HG03159 (cell line): ENCODE results near the gene C1orf185.
"Not testable (repeated sequence)": the region's sequence is repeated elsewhere in the genome, so short reads cannot be mapped to it uniquely, and the experiment has no call there.

Source experiments
- ATAC-seq: cut with Tn5 transposase; IDR thresholded peaks from one replicate; pipeline ENCODE4 v1.9.1; 2021; ENCODE audit warnings: mild to moderate bottlenecking, moderate library complexity; ENCODE audit not compliant: unreplicated experiment

Gene C1orf185

DNA sequence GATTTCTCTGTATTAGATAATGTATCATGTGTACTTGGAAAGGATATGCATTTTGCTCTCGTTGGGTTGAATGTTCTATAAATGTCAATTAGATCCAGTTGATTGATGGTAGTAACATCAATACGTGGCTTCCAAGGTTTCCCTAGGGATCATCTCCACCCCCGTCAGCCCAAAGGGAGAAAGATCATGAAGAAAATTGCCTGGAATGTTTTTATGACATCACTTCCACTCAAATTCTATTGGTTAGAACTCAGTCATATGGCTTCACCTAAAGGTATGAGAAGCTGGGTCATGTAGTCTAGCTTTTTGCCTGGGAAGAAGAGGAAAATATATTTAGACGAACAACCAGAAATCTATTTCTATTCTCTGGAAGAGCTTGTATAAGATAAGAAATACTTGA is at the start of gene C1orf185:
Gene C1orf185 (plus strand): TSS at position 253 of the 400 bp plus-strand sequence. CDS start 6 bp downstream, at position 259.
- no peak for ATAC-seq

DNA sequence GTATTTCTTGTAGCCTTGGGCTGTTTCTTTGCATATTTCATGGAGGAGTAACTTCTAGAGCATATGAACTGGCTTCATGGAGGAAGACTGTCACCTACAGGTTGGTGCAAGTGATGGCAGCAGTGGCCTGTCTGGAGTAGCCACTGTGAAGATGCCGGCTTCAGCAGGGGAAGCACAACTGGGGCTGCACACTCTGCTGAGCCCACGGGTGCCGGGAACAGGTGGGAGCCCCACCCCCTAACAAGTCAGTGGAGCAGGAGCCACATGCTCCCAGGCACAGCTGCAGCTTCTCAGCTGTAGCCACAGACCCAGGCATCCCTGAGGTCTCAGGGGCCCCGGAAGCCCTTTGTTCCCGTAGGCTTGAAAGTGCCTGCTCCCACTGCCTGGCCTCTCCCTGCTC is 43.2 kb upstream of the C1orf185 start:
- ATAC-seq, result no peak

DNA sequence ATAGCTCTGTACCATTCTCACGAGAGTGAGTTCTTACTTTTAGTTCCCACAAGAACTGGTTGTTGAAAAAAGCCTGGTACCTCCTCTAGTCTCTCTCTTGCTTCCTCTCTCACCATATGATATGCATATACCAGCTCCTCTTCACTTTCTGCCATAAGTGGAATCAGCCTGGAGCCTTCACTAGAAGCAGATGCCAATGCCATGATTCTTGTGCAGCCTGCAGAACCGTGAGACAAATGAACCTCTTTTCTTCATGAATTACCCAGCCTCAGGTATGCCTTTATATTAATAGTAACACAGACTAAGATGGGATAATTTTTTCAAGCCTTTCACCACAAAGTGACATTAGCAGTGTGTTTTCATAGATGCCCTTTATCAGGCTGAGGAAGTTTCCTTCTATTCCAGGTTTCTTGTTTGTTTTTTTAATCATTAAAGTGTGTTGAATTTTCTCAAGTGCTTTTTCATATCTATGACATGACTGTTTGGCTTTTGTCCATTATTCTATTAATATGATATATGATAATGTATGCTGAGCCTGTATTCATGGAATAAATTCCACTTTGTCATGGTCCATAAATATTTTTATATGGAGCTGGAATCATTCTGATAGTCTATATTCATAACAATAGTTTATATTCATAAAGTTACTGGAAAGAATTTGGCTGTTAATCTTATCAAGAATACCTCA is 40.7 kb upstream of the C1orf185 start:
- ATAC-seq, result no peak

DNA sequence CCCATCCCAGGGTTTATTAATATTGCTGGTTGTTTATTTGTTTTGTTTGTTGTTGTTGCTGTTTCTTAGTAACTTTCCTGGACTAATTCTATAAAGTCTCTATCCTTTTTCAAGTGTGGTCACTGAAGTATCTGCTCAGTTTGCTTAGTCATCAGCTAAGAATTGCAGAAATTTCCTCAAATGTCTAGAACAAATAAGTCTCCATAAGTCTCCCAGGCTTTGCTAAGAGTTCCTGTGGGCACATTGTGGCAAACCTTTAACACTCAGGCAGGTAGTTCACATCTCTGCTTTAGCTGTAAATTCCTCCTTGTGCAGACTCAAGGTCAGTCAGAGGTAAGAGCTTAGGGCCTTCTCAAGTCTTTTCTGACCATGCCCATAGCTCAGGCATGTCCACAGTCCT is 38.9 kb upstream of the C1orf185 start:
- no peak for ATAC-seq

DNA sequence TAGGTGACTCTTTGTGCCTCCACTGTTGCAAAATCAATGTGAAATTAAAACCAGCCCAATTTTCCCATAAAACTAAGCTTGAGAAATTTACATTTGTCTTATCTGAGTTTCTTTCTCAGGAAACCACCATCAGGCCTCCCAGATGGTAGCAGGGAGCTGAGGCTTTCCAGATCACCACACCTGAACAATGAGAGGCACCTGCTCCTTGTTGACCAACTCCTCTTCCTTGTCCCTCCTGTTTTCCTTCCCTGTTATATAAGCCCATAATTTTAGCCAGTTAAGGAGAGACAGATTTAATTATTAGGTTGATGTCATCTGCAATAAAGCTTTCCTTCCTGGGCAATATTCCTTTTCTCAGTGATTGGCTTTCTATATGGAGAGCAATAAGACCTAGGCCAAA is 32.0 kb upstream of the C1orf185 start:
- ATAC-seq, result no peak

DNA sequence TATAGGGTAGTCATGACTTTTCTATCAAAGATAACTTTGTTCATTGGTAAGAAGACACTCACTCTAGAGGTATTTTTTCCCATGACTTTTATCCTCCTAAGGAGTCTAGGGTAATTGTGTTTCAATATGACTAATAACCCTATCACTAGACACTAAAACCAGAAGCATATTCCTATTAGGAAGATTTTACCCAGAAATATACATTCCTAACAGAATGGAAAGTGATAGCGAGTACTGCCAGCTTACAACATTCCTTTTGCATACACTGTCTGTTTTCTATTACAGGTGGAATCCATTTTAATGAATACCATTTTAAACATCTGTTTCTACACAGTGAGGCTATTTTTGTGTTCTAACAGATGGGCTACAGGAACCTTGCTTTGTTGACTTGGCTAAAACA is 31.4 kb upstream of the C1orf185 start:
- no peak for ATAC-seq

DNA sequence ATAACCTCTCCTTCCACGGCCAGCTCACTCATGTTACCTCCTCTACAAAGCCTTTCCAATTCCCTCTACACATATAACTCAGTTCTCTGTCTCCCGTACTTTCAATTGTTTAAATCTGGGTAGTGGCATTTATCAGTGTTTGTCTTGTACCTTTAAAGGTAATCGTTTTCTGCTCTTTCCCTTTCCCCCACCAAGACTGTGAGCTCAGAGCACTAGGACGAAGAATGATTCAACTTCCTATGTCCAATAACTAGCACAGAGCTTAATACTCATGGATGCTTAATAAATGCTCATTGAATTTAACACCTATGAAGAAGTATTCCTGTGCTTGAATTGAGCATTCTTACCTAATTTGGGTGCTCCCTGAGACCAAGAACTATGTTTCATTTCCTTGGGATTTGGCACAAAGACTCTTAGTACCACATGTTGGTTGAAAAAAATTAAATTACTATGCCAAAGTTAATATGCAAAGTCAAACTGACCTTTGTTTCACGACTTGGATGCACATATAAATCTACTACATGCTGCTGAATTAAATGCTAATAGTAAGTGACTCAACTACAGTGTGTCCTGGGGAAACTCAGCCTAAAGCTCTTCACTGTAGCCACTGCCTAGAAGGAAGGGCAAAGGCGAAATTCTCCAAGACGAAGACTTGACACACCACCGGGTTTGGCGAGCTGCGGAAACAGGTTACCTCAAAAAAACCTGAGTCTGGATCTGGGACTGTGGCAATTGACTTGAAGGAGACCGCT is 30.6 kb upstream of the C1orf185 start:
- ATAC-seq, result no peak

DNA sequence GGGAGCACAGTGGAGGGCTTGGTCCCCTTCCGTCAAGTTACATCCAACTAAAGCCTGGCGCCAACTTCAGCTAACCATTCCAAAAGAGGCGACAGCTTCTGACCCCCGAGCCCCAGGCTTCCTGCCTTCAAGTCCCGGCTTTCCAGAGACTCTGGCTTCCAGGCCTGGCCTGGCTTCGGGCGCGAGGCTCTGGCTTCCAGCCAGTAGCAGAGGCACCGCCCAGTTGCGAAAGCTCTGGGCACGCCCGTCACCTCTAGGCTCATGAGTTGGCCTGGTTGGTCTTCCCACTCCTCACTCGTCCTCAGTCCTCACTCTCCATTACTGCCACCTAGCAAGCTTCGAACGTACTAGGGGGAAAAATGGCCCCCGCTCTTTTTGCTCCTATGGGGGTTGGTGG is 30.0 kb upstream of the C1orf185 start:
- ATAC-seq, result no peak

DNA sequence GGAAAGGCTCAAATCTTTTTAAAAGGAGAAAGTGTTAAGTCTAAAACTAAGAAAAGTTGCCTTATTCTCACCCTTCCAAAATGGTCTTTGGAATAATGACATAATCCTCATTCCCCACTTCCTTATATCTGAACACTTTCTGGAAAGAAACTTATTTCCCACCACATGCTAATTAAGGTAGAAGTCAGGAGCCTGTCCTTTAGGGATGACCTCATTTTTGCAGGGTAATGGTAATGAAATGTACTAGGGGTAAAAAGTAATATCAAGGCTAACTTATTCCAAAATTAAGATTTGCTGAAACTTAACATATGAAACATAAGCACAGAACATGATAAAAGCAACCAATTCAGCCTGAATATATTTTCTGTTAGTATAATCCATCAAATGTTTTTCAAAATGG is 29.4 kb upstream of the C1orf185 start:
- no peak for ATAC-seq

DNA sequence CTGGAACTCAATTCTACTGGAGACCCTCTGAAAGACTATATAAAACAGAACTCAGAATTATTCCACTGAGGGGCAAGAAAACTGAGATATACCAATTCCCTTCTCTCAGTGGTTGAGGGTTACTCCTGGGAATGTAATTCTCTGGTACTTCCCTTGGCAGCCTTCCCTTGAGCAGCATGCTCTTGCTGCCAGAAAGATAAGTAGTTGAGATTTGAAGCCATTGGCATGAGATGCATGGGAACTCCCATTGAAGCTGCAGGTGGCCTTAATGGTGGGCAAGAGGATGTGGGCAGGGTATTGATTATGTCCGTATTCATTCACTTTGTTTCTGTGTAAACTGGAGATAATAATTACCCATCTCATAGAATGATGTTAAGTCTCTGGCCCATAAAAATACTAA is 28.6 kb upstream of the C1orf185 start:
- no peak for ATAC-seq

DNA sequence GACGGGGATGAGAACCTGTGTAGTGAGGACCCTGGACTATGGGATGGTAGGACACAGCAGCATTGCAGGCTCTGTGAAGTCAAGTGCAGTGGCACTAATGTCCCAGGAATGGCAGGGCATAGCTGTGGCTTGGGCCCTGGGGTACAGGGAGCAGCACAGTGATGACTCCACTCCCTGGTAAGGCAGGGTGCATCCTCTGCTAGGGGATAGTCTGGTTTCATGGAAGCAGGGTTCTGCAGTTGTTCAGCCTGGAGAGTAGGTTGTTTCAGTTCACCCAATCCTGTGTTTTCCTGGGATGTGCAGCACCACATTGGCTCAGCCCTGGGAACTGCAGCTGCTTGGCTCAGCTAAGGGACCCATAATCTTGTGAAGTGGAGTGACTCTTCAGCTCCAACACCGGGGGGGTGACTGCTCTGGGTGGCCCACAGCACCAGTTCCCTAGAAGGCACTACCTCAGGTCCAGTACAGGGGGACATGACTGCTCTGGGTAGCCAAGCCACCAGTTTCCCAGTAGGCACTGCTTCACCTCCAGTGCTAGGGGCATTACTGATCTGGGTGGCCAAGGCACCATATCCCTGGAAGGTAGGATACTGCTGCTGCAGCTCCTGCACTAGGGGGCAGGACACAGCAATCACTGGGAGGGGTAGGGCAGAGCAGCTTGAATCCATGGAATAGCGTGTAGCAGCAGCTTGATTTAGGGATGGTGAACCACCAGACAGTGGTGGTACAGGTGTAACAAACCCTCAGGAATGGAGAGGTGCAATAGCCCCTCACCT is 15.3 kb upstream of the C1orf185 start:
- no peak for ATAC-seq

DNA sequence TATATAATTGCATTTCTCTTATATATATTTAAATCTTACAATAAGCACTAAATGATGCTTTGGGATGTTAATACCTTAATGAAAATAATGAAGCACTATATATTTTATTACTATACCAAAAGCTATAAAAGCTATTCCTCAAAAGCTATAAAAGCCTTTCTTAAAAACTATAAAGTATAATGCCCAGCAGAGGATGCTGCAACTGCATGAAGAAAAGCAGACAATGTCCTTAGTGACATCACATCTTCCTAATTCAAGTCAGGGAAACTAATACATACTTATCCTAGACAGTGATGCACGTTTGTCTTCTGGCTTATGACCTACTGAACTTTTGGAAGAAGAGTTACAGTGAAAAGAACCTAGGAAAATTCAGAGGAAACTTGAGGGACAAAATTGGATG is 13.6 kb upstream of the C1orf185 start:
- no peak for ATAC-seq

DNA sequence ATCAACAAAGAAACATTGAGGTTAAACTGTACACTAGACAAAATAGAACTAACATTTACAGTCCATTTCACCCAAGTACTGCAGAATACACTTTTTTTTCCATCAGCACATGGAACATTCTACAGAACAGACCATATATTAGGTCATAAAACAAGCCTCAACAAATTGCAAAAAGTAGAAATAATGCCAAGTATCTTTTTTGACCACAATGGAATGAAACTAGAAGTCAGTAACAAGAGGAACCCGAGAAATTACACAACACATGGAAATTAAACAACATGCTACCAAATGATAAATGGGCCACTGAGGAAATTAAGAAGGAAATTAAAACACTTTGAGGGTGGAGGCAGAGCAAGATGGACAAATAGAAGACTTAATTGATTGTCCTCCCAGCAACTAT is 8.4 kb upstream of the C1orf185 start:
- ATAC-seq, result no peak

DNA sequence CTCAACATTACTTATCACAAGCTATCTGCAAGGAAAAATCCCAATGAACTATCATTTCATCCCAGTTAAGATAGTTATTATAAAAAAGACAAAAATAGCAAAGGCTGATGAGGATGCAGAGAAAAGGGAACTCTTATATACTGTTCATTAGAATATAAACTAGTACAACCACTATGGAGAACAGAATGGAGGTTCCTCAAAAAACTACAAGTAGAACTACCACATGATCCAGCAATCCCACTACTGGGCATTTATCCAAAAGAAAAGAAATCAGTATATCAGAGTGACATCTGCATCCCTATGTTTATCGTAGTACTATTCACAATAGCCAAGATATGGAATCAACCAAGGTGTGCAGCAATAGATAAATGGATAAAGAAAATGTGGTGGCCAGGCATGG is 4.9 kb upstream of the C1orf185 start:
- ATAC-seq, result no peak

DNA sequence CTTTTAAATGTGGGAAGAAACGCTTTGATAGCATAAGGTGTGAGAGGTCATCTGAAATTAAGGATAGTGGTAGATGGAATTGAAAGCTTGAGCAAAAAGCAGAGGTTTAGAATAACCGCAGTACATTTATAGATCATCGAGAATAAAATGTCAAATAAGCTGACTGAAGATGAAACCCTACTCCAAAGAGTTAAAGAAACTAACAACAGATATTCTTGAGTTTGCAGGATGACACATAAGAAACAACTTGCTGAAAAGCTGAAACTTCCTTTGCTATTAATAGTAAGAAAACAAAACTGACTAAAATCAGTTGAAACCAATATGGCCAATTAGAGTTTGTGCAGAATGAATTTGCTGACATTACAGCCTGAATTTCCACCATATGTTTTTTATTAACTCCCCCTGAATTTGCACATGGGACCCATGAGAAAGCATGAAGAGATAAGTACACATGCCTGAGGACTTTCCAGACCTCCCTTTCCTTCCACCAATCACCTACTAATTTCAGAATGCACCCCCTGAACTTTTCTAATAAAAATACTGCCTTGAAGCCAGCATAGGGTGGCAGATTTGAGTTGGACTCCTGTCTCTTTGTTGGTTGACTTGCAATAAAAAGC is 1.7 kb upstream of the C1orf185 start:
- no peak for ATAC-seq

DNA sequence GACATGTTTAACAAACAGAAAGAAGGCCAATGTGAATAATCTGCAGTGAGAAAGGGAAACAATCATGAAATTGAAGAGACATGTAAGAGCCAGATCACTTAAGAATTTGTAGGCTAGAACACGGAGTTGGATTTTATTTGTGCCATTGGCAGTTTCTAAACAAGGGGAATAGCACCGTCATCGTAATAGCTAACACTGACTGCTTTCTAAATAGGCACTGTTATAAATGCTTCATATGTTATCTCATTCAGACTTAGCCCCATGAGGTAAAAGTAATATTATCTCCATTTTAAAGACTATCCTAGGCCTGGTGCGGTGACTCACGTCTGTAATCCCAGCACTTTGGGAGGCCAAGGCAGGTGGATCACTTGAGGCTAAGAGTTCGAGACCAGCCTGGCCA is 12.1 kb downstream of the C1orf185 start:
- ATAC-seq, result no peak

DNA sequence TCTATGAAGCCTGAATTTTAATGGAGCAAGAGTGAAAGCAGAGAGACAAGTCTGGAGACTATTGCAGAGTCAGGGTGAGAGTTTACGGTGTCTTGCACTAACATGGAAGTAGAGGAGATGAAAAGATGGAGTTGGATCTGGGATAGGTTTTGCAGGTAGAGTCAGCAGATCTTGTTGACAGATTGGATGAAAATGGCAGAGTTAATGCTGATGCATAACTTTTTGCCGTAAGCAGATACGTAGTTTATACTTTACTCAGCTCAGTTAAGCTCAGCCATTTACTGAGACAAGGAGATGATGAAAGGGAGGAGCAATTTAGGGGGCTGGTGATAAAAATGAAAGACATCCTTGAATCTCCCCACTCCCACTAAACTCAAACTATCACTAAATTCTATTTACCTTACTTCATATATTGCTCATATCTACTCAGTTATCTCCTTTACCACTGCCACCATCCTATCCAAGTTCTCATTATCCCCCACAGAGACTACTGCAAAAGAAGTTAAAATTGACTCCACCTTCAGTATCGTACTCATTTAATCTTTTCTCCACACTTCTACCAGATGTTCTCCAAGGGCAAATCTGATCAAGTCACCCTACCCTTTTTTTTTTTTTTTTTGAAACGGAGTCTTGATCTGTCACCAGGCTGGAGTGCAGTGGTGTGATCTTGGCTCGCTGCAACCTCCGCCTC is 13.8 kb downstream of the C1orf185 start:
- no peak for ATAC-seq

DNA sequence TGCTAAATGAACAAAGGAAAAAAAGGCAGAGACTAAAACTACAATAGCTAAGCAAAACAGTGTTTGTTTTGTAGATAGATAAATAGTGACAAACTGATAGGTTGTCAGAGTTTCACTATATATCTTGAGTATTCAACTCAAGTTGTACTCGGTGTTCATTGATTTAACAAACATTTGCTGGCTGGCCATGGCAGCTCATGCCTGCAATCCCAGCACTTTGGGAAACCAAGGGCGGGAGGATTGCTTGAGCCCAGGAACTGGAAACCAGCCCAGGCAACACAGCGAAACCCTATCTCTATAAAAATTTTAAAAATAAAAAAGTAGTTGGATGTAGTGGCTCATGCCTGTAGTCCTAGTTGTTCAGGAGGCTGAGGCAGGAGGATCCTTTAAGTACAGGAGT is 17.3 kb downstream of the C1orf185 start:
- ATAC-seq, result no peak

DNA sequence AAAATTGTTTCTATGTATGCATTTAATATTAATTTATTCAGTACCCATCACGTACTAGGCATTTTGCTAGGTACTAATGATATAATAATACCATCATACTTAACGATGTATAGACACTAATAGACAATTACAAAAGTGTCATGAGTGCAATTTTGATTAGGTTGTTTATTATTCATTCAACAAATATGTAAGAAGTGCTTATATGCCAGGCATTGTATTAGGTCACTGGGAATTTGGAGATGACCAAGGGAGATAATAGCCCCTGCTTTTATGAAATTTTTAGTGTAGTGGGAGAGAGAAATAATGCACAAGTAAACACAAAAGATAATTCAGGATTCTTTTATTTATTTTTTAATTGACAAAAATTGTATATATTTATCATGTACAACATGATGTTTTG is 18.6 kb downstream of the C1orf185 start:
- ATAC-seq, result no peak

DNA sequence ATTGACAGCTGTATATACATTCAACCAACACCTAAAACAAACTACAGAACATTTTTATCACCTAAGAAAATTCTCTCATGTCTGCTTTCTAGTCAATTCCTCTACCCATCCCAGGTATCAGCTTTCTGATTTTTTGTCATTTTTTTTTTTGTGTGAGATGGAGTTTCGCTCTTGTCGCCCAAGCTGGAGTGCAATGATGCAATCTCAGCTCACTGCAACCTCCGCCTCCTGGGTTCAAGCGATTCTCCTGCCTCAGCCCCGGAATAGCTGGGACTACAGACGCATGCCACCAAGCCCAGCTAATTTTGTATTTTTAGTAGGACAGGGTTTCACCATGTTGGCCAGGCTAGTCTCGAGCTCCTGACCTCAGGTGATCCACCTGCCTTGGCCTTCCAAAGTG is 25.1 kb downstream of the C1orf185 start:
- ATAC-seq, result not testable (repeated sequence)

DNA sequence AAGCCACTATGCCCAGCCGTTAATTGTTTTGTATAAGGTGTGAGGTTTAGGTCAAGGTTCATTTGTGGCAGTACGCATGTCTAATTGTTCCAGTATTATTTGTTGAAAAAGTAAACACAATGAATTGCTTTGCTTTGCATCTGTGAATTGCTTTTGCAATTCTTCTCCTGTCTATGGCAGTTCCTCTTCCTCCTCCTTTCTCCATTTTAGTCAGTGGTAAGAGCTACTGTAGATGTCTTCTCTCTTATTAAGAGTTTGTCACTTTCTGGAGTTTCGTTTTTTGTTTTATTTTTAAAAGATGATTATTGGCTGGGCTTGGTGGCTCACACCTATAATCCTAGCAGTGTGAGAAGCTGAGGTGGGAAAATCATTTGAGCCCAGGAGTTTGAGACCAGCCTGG is 29.2 kb downstream of the C1orf185 start:
- ATAC-seq, result no peak
